Epithelial cell of prostate (primary cell): ENCODE data around the gene UTP15.

Source experiments
- DNase-seq: peaks from one replicate; pipeline ENCODE4 v3.0.0-alpha.2; 2011; ENCODE audit warnings: low read depth, low spot score
- H3K27ac ChIP-seq: fragments of 450-650 bp; 2 replicates; pipeline ENCODE4 v1.5.1; 2017; ENCODE audit warnings: mild to moderate bottlenecking

The UTP15 gene

GRCh38 chr5:73558950-73559349 is 6.6 kb upstream of the UTP15 start:
- no peak overlapping the region for H3K27ac ChIP-seq
- no peak for DNase-seq

- DNase-seq, result no peak
- H3K27ac ChIP-seq, result peak overlapping the region; percentile 79
Measured at GRCh38 chr5:73564018-73564417, 1.5 kb upstream of the UTP15 start.

- DNase-seq, result no peak
- H3K27ac ChIP-seq, result peak overlapping the region; percentile 79
Measured at GRCh38 chr5:73564675-73565074, 868 bp upstream of the UTP15 start.

- DNase-seq, result no peak
- peak overlapping the region; percentile 79 for H3K27ac ChIP-seq
Measured at GRCh38 chr5:73565969-73566547, 515 bp downstream of the UTP15 start.

- DNase-seq, result no peak
- H3K27ac ChIP-seq, result no peak overlapping the region
Measured at GRCh38 chr5:73582285-73583145, 17.0 kb downstream of the UTP15 start.

- no peak overlapping the region for H3K27ac ChIP-seq
- DNase-seq, result no peak
Measured at GRCh38 chr5:73587923-73588322, 22.4 kb downstream of the UTP15 start.

GRCh38 chr5:73591102-73591695 is 25.7 kb downstream of the UTP15 start:
- peak; percentile 40 for DNase-seq
- peak overlapping the region; percentile 7 for H3K27ac ChIP-seq

- DNase-seq, result no peak
- peak overlapping the region; percentile 7 for H3K27ac ChIP-seq
Measured at GRCh38 chr5:73591698-73592501, 26.4 kb downstream of the UTP15 start.

GRCh38 chr5:73592551-73592950 is 27.0 kb downstream of the UTP15 start:
- DNase-seq, result no peak
- H3K27ac ChIP-seq, result peak overlapping the region; percentile 7

GRCh38 chr5:73596705-73597328 is 31.3 kb downstream of the UTP15 start:
- no peak for DNase-seq
- no peak overlapping the region for H3K27ac ChIP-seq

GRCh38 chr5:73599380-73599779 is 33.8 kb downstream of the UTP15 start:
- no peak overlapping the region for H3K27ac ChIP-seq
- no peak for DNase-seq

GRCh38 chr5:73603998-73604397 is 38.5 kb downstream of the UTP15 start:
- H3K27ac ChIP-seq, result no peak overlapping the region
- no peak for DNase-seq

- peak overlapping the region; percentile 27 for H3K27ac ChIP-seq
- peak; percentile 55 for DNase-seq
Measured at GRCh38 chr5:73605223-73606087, 39.9 kb downstream of the UTP15 start.

- H3K27ac ChIP-seq, result no peak overlapping the region
- no peak for DNase-seq
Measured at GRCh38 chr5:73606206-73606753, 40.7 kb downstream of the UTP15 start.

GRCh38 chr5:73607228-73607627 is 41.7 kb downstream of the UTP15 start:
- DNase-seq, result no peak
- no peak overlapping the region for H3K27ac ChIP-seq

GRCh38 chr5:73612799-73613198 is 47.3 kb downstream of the UTP15 start:
- DNase-seq, result no peak
- H3K27ac ChIP-seq, result no peak overlapping the region

GRCh38 chr5:73615085-73615484 is 49.5 kb downstream of the UTP15 start:
- peak overlapping the region; percentile 49 for H3K27ac ChIP-seq
- DNase-seq, result peak; percentile 54

- DNase-seq, result no peak
Measured at GRCh38 chr5:73615947-73616346, 50.4 kb downstream of the UTP15 start.

More at GRCh38 chr5:73615947-73616346, 50.4 kb downstream of the UTP15 start:
- peak overlapping the region; percentile 49 for H3K27ac ChIP-seq
